Measurements from ENCODE around the gene KLHDC3. TPM values are rescaled to one million over a fixed set of nuclear protein-coding genes. Genes with fewer than 3 reads are reported as not detected.

KLHDC3 gene
- total RNA-seq, 4 donors from 2014 or later, result 93.1 to 107 (median 97.7) TPM

GRCh38 chr6:43021270-43022047, 7.4 kb downstream of the KLHDC3 start, which contains the start of gene RRP36:
TSS of gene RRP36 (plus strand) at chr6:43021623. CDS start at chr6:43021655, 32 bp downstream.
- H3K4me1 ChIP-seq, result peaks cover 19 to 29% of the 10 kb centered on the region in 2 donors
- intact Hi-C loops (cut with DNase I), result no loop called here
- peak within 1 kb of the TSS; percentile 71 to 91 (median 72) for H3K27ac ChIP-seq
- peak; percentile 75 to 78 for DNase-seq
- H3K36me3 ChIP-seq, result peaks cover 20 to 24% of the 10 kb centered on the region in 2 donors
- 1 to 2% methylated on average over 10 to 15 of the region's 56 CpGs for WGBS, 2 donors
- H3K9me3 ChIP-seq, result no peaks in the 10 kb centered on the region
- H3K4me3 ChIP-seq (replicated peaks in 1 of 3), result peak within 1 kb of the TSS; percentile 78 to 96 (median 83)
- H3K27me3 ChIP-seq, result no peaks in the 10 kb centered on the region
- TF ChIP-seq POLR2A (IDR thresholded peaks at IDR 0.05), result peak in 1 of 2 donors; percentile 73
- TF ChIP-seq, protein P1, sequence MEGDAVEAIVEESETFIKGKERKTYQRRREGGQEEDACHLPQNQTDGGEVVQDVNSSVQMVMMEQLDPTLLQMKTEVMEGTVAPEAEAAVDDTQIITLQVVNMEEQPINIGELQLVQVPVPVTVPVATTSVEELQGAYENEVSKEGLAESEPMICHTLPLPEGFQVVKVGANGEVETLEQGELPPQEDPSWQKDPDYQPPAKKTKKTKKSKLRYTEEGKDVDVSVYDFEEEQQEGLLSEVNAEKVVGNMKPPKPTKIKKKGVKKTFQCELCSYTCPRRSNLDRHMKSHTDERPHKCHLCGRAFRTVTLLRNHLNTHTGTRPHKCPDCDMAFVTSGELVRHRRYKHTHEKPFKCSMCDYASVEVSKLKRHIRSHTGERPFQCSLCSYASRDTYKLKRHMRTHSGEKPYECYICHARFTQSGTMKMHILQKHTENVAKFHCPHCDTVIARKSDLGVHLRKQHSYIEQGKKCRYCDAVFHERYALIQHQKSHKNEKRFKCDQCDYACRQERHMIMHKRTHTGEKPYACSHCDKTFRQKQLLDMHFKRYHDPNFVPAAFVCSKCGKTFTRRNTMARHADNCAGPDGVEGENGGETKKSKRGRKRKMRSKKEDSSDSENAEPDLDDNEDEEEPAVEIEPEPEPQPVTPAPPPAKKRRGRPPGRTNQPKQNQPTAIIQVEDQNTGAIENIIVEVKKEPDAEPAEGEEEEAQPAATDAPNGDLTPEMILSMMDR (IDR thresholded peaks at IDR 0.05), result no peak

DNA sequence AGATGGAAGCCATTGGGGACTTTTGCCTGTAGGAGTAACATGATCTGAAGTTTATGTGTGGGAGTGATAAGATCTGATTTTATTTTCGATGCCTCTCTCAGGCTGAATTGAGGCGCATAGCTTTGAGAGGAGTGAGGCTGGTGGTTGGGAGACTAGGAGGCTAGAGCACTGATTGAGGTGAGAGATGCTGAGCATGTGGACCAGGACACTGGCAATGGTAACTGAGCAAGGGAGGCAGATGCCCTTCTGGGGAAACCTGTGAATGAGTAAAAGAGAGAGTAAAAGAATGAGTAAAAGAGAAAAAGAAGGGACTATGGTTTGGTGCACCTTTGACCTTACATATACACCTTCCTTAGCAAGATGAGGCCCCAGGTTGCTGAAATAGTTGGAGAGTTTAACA, 10.4 kb downstream of the KLHDC3 start:
- no peak for DNase-seq
- Histone ChIP-seq H3K9me3 (no peaks in the 10 kb centered on the region), H3K27me3 (no peaks in the 10 kb centered on the region), H3K4me3 (replicated peaks in 1 of 3) (no peak overlapping the region), H3K27ac (no peak overlapping the region), H3K4me1 (peaks cover 15 to 21% of the 10 kb centered on the region in 2 donors), H3K36me3 (peaks cover 39 to 47% of the 10 kb centered on the region in 2 donors)
- intact Hi-C loops (cut with DNase I), result no loop called here
- 83 to 91% methylated on average over 2 of the region's 2 CpGs for WGBS, 2 donors
- TF ChIP-seq POLR2A (IDR thresholded peaks at IDR 0.05), result no peak
- TF ChIP-seq, protein P1 (IDR thresholded peaks at IDR 0.05), result no peak

GRCh38 chr6:43026365-43026764, 12.3 kb downstream of the KLHDC3 start:
- 94 to 95% methylated on average over 5 of the region's 5 CpGs for WGBS, 2 donors
- peaks cover 51 to 63% of the 10 kb centered on the region in 2 donors for H3K36me3 ChIP-seq
- no peaks in the 10 kb centered on the region for H3K27me3 ChIP-seq
- TF ChIP-seq POLR2A (IDR thresholded peaks at IDR 0.05), result no peak
- TF ChIP-seq, protein P1 (IDR thresholded peaks at IDR 0.05), result no peak
- intact Hi-C loops (cut with DNase I), result no loop called here
- peaks cover 7 to 13% of the 10 kb centered on the region in 2 donors for H3K4me1 ChIP-seq
- no peak overlapping the region for H3K27ac ChIP-seq
- no peak overlapping the region for H3K4me3 ChIP-seq (replicated peaks in 1 of 3)
- H3K9me3 ChIP-seq, result no peaks in the 10 kb centered on the region
- no peak for DNase-seq

GRCh38 chr6:43029120-43029519, 15.1 kb downstream of the KLHDC3 start:
- 92 to 95% methylated on average over 9 of the region's 9 CpGs for WGBS, 2 donors
- Histone ChIP-seq H3K4me1 (no peaks in the 10 kb centered on the region), H3K36me3 (peaks cover 62 to 66% of the 10 kb centered on the region in 2 donors), H3K27ac (no peak overlapping the region), H3K9me3 (no peaks in the 10 kb centered on the region), H3K4me3 (replicated peaks in 1 of 3) (no peak overlapping the region), H3K27me3 (no peaks in the 10 kb centered on the region)
- no peak for TF ChIP-seq POLR2A (IDR thresholded peaks at IDR 0.05)
- TF ChIP-seq, protein P1 (IDR thresholded peaks at IDR 0.05), result no peak
- no peak for DNase-seq
- intact Hi-C loops (cut with DNase I), result no loop called here

DNA sequence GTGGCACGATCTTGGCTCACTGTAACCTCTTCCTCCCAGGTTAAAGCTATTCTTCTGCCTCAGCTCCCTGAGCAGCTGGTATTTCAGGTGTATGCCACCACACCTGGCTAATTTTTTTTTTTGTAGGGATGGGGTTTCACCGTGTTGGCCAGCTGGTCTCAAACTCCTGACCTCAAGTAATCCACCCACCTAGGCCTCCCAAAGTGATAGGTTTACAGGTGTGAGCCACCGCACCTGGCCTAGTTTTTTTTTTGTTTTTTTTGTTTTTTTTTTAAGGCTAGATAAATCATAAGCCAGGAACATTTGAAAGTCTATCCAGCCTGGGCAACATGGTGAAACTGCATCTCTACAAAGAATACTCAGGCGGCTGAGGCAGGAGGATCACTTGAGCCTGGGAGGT, 18.3 kb downstream of the KLHDC3 start:
- no peak for DNase-seq
- Histone ChIP-seq H3K9me3 (no peaks in the 10 kb centered on the region), H3K27ac (no peak overlapping the region), H3K4me1 (no peaks in the 10 kb centered on the region), H3K4me3 (replicated peaks in 1 of 3) (no peak overlapping the region), H3K36me3 (peaks cover 48 to 54% of the 10 kb centered on the region in 2 donors), H3K27me3 (no peaks in the 10 kb centered on the region)
- 92 to 95% methylated on average over 4 of the region's 4 CpGs for WGBS, 2 donors
- intact Hi-C loops (cut with DNase I), result no loop called here
- TF ChIP-seq, protein P1 (IDR thresholded peaks at IDR 0.05), result no peak
- TF ChIP-seq POLR2A (IDR thresholded peaks at IDR 0.05), result no peak

All from thyroid gland (tissue), 4 donors.